T-helper 9 cell (primary cell): Measurements from ENCODE around the gene EQTN.
"Not testable (repeated sequence)": the region's sequence is repeated elsewhere in the genome, so short reads cannot be mapped to it uniquely, and the experiment has no call there.

Experiments used
- DNase-seq: peaks from one replicate; pipeline ENCODE4 v3.0.0-alpha.2; 2020

The EQTN gene

GRCh38 chr9:27292659-27293405 is 4.1 kb downstream of the EQTN start:
- DNase-seq = no peak

DNA sequence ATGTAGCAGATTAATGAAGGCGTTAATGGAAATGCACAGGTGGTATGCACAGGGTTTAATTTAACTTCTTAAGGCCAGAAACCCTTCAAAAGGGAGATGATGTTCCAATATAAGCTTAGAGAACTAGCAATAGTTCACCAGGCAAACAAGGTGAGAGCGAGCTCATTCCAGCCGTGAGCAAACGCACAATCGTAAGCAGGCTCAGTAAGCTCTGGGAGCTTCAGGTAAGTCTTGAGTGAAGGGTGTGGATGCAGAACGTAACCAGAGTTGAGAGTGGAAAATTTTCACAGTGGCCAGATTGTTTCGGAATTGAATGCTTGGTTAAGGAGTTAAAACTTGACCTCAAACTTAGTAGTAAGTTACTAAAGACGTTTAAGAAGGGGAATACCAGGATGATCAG is 5.7 kb downstream of the EQTN start:
- DNase-seq = no peak

DNA sequence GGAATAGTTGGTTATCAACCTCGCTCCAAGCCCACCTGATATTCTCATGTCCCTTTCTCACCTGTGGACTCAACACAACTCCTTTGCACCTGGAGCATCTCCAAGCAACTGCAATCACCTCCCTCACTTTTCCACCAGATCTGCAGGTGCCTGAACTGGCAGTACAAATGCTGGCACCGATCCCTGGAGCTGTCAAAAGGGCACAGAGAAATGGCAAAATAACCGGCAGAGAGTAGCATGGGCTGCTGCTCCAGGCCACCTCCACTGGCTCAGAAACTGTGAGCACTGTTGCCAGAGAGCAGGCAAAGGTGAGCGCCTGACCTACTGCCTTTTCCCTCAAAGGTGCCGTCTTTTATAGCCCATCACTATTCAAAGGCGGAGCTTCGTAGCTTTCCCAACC is 14.7 kb downstream of the EQTN start:
- no peak for DNase-seq

DNA sequence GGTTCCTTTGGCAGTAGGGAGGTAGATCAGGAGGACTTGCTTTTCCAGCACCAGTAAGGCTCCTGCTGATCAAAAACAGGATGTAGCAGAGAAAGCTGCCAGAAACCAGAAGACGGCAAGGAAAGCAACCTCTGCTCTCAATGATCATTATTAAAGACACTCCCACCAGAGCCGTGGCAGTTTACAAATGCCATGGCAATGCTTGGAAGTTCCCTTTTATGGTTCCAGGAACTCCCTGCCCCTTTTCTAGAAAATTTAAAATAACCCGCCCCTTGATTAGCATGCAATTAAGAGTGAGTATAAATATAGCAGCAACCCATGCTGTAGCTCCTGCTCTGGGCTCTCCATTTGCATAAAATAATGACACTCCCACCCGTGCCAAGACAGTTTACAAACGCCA is 16.1 kb downstream of the EQTN start:
- no peak for DNase-seq

DNA sequence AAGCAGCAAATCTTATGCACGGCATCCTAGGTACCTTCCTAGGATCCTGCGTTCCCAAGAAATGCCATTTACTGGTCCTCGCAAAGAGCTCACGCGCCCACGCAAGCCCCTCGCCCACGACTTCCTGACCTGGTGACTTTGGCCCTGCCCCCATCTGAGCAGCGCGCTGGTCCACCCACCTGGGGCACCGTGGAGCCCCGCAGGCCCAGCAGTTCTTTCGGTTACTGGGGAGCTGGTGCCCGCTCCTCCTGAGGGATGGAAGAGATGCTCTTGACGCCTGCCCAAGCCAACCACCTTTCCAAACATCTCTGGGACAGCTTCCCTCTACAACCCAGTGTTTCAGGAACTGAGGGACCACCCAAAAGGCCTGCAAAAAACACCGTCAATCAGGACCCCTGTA is 16.7 kb downstream of the EQTN start:
- DNase-seq = no peak

GRCh38 chr9:27279611-27280010 is 17.3 kb downstream of the EQTN start:
- DNase-seq = no peak

DNA sequence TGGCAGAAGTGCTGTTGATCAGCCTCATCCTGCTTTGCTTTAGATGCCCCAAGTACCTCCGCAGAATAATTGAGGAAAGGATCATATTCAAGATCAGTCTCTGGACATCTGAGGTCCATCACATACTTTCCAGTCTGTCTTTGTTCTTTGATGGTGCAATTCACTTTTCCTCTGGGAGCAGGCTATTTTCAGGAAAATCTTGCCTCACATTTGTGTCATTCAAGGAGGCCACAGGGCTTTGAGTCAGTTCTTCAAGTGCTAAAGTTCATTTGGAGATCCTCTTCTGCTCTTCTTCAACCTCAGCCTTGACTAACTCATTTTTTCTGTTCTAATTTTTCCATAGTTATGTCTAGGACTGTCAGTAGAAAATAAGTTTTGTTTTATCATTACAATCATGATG is 18.6 kb downstream of the EQTN start:
- DNase-seq = no peak

DNA sequence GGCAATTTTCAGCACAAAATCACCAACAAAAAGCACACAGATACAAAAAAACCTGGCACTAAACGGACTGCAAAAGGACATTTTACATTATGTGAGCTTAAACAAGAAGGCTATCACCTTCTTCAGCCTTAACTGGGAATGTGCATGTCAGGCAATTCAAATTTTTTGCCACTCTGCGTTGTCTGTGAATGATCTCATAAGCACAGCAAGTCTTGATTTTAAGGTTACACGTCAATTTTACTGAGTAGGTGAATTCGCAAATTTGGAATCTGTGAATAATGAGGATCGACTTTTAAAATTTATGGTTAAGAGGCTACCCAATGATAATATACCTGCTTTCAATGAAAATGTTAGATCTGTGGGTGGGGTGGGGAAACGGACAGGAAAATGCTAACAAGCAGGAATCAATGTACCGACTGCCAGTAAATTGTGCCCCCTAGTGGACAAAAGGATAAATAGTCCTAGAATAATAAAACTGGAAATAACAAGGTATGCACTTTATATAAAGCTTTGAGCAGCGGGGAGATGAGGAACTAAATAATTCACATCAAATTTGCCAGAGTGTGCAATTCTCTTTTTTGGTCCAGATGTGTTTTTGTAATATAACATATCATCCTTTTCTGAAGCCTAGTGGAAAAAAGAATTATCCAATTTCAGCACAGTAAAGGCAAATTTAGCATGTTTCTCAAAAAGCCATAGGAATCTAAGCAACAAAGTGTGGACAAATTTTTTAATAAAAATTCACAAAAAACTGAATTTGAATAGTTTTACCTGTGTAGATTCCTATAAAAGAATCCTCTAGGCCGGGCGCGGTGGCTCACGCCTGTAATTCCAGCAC is 20.5 kb downstream of the EQTN start:
- no peak for DNase-seq

GRCh38 chr9:27273186-27273585 is 23.8 kb downstream of the EQTN start:
- DNase-seq = no peak

GRCh38 chr9:27272103-27272502 is 24.8 kb downstream of the EQTN start:
- no peak for DNase-seq

- DNase-seq = no peak
These were observed 35.3 kb downstream of the EQTN start for GRCh38 chr9:27261517-27262211.

DNA sequence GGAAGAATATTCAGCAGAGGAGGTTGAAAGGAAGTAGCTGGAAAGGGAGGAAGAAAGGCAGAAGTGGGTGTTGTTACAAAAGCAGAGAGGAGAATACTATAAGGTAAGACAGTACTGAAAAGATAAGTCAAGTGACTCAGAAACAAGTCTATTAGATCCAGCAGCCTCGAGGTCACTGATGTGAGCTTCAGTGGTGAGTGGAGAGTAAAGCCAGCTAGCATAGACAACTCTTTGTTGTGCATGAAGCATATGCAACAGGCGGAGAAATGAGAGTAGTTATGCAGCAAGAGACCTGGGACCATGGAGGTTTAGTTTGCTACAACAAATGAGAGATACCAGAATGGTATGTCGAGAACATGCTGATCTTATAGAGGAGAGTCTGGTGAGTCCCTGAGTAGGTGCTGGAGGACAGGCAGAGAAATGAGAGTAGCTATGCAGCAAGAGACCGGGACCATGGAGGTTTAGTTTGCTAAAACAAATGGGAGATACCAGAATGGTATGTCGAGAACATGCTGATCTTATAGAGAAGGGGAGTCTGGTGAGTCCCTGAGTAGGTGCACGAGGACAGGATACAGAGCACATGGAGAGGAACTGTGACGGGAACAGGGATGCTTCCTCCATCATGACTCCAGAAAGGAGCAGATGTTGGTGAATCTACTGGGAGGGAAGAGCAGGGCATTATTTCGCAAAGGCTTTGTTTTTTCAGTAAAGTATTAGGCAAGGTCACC is 36.0 kb downstream of the EQTN start:
- DNase-seq = no peak

DNA sequence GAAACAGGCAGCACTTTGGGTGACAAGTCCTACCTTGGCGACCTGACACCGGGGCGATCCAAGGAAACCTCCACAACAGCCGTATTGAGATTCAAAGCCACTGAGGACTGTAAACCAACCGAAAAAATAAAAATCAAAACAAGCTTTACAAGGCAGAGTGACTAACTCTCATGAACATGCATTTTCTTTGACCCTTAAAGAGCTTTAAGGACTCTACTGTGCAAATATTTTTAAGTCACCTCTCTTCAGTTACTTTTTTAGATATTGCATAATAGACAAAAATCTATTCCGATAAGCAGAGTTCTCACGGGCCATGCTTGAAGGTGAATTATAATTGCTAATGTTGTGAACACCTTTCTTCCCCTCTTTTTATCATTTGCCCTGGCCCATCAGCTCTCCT is 38.3 kb downstream of the EQTN start:
- DNase-seq = no peak

GRCh38 chr9:27248702-27249101 is 48.2 kb downstream of the EQTN start:
- DNase-seq = no peak

- no peak for DNase-seq
These were observed 49.2 kb downstream of the EQTN start for GRCh38 chr9:27247756-27248155.

- DNase-seq = not testable (repeated sequence)
These were observed 57.3 kb downstream of the EQTN start for GRCh38 chr9:27239648-27240047.
